Rectal smooth muscle tissue (tissue), 1 donor: ENCODE measurements around the gene WIPF3.

Source experiments
- H3K27ac ChIP-seq: one replicate; pipeline ENCODE4 v1.7.0; 2013; ENCODE audit warnings: low read depth, low read length, inconsistent platforms
- H3K27me3 ChIP-seq: one replicate; pipeline ENCODE4 v1.7.0; 2013; ENCODE audit warnings: low read length; ENCODE audit not compliant: control insufficient read depth, insufficient read depth
- H3K36me3 ChIP-seq: one replicate; pipeline ENCODE4 v1.7.0; 2013; ENCODE audit warnings: low read length; ENCODE audit not compliant: control insufficient read depth, insufficient read depth
- H3K4me1 ChIP-seq: one replicate; pipeline ENCODE4 v1.7.0; 2013; ENCODE audit warnings: low read length; ENCODE audit not compliant: control insufficient read depth, insufficient read depth
- H3K4me3 ChIP-seq: one replicate; pipeline ENCODE4 v1.7.0; 2013; ENCODE audit warnings: low read length
- H3K9ac ChIP-seq: one replicate; pipeline ENCODE4 v1.7.0; 2013; ENCODE audit warnings: low read length

WIPF3 gene

DNA sequence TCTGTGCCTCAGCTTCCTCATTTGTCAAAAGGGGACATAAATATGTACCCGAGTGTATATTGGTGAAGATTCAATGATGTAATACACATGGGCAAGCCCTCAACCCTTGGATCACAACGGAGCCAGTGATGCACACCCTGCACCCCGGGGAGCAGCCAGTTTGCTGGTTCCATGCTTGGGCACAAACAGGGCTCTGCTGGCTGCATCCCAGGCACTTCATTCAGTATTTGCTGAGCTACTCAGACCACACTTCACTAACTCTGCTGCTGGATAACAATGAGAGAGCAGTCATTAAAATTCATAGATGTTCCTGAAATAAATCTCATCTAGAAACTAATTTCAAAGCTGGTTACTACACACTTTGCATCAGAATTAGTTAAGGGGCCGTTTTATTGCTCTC lies 111.3 kb downstream of the WIPF3 start:
- no peak overlapping the region for H3K9ac ChIP-seq
- H3K27me3 ChIP-seq, result no peaks in the 10 kb centered on the region
- peaks cover 3% of the 10 kb centered on the region for H3K4me1 ChIP-seq
- H3K36me3 ChIP-seq, result no peaks in the 10 kb centered on the region
- H3K27ac ChIP-seq, result no peak overlapping the region
- H3K4me3 ChIP-seq, result no peak overlapping the region

DNA sequence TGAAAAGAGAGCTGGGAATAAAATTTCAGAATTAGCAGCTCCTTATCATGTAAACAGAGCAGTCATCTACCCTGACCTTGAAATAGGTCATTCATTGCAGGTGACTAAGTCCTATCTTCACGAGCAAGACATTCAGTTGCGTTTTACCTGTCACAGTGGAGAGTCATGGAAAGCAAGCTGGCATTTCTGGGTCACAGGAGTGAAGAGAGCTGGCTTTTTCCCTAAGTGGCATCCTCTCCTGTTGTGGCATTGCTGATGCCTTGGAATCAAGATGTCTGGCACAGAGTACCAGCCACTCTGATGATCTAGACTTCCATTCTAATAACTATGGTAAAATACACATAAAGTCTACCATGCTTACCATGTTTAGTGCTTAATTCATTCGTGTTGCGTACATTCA lies 112.5 kb downstream of the WIPF3 start:
- Histone ChIP-seq H3K4me1 (peaks cover 3% of the 10 kb centered on the region), H3K4me3 (no peak overlapping the region), H3K36me3 (peaks cover 9% of the 10 kb centered on the region), H3K27ac (no peak overlapping the region), H3K9ac (no peak overlapping the region), H3K27me3 (no peaks in the 10 kb centered on the region)

DNA sequence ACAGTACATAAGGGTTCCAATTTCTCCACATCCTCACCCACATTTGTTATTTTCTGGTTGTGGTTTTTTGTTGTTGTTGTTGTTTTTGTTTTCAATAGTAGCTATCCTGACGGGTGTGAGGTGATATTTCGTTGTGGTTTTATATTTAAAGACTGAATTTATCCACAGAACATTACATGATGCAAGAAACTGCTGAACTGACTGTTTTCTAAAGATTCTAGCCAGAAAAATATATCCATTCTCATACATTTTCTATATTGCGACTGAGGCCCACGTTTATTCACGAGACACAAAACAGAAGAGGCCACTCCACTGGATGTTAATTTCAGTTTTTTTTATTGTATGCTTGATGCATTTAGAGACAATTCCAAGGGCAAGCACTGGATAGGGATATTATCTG lies 113.5 kb downstream of the WIPF3 start:
- peaks cover 3% of the 10 kb centered on the region for H3K4me1 ChIP-seq
- no peak overlapping the region for H3K9ac ChIP-seq
- peaks cover 15% of the 10 kb centered on the region for H3K36me3 ChIP-seq
- H3K27ac ChIP-seq, result no peak overlapping the region
- no peaks in the 10 kb centered on the region for H3K27me3 ChIP-seq
- no peak overlapping the region for H3K4me3 ChIP-seq

DNA sequence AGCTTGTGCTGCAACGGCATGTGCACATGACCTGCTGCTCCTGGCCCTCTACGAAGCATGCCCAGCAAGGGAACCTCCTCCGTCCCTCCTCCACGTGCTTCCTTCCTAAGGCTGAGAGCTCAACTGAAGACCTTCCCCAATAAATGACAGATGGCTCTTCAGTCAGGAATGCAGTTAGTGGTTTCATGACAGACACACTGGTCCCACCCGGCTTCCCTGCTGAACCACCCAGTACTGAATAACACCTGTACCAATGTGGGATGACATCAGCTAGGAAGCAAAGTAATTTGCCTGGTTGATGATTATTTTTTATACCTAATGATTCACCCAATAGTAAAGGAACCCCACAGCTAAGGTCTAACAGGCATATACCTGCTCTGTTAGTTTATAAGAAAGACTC lies 114.2 kb downstream of the WIPF3 start:
- Histone ChIP-seq H3K4me3 (no peak overlapping the region), H3K9ac (no peak overlapping the region), H3K27ac (no peak overlapping the region), H3K36me3 (peaks cover 15% of the 10 kb centered on the region), H3K4me1 (peaks cover 3% of the 10 kb centered on the region), H3K27me3 (no peaks in the 10 kb centered on the region)

DNA sequence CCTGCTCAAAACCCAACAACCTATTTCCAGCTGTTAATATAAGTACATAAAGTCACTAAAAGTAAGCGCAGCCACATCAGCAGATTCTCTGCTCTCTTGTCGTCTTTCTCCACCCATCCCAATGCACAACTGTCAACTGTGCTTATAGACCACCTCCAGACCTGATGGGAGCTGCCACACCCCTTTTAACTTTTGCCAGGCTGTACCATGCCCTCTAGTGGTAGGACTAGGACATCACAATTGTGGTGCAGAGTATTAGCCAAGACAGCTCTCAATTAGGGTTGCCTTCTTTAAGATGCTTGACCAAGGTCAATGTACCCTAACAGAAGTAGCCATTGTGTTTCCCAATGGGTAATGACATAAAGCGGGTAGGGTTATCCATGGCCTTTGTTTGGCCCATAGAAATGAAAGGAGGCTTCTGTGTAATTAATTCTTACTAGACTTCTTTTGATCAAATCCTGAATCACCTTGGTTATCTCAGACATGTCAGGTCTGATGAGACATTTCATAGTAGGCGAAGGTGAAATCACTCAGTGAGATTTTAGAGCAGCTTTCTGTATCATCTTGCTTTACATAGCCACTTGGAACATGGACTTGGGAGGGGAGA lies 115.2 kb downstream of the WIPF3 start:
- Histone ChIP-seq H3K27ac (no peak overlapping the region), H3K27me3 (no peaks in the 10 kb centered on the region), H3K4me3 (no peak overlapping the region), H3K4me1 (no peaks in the 10 kb centered on the region), H3K36me3 (peaks cover 15% of the 10 kb centered on the region), H3K9ac (no peak overlapping the region)

DNA sequence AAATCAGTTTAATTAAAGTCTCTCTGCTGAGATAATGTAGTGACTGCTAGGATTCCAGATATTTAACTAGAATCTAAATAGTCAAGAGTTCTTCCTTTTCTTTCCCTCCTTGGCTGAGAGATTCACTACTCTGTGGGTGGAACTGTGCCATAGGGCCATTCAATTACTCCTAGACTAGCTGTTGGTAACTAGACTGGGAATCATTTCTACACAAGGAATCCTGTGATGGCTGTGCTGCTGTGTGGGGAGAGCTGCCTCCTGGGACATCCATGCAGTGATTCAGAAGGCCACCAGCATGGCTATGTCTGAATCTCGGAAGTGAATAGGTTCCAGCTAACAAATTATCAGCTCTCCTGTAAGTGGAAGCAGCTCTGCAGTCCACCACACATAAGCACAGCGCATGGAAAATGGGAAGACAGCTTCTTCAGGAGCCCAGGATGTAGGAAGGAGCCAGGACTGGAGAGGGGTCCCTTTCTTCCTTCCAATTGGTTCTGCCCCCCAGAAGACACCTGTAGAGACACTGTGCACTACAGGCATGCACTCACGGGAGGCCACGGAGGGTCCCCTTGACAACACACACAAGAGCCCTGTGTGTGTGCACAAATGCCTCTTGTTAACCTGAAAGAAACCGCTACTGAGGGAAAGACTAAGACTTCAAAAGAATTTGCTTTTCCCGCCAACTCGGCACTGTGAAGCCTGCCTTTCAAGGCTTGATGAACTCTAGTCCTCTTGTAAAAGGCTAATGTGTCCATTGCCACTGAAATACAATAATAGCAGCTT lies 116.8 kb downstream of the WIPF3 start:
- Histone ChIP-seq H3K4me3 (no peak overlapping the region), H3K36me3 (peaks cover 15% of the 10 kb centered on the region), H3K9ac (no peak overlapping the region), H3K4me1 (no peaks in the 10 kb centered on the region), H3K27ac (no peak overlapping the region), H3K27me3 (no peaks in the 10 kb centered on the region)

DNA sequence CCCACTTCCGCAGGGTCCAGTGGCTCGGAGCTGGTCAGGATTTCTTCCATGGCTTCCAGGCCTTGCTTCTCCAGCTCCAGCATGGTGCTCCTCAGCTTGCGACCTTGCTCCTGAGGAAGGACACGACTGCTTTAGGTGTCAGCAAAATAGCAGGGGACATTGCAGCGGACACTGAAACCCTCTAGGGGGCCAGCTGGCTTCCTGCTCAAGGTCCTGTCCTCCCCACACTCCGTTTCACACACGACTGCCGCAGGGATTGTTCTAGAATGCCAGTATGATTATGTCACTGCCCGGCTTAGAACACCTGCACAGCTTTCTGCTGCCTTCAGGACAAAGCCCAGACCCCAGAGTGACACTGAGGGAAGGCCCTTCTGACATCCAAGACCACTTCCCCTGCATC lies 117.7 kb downstream of the WIPF3 start:
- Histone ChIP-seq H3K27me3 (no peaks in the 10 kb centered on the region), H3K27ac (no peak overlapping the region), H3K4me1 (no peaks in the 10 kb centered on the region), H3K36me3 (peaks cover 15% of the 10 kb centered on the region), H3K4me3 (no peak overlapping the region), H3K9ac (no peak overlapping the region)

DNA sequence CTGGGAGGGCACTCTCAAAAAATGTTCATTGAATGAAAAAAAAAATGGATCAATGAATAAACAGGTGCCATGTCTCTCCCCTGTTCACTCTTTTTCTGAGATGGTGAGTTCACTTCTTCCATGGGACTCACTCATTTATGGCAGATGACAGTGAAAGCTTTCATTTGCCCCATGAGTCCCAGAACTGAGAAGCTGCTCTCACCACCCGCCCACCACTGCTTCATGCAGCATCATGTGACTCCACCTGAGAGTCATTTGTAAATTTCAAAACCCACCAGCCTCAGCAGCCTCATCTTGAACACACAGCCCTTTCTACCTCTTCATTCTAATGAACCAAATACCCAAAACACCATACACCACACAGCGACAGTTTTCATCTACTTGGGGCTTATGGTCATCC lies 118.4 kb downstream of the WIPF3 start:
- H3K4me3 ChIP-seq, result no peak overlapping the region
- no peaks in the 10 kb centered on the region for H3K27me3 ChIP-seq
- H3K36me3 ChIP-seq, result peaks cover 15% of the 10 kb centered on the region
- H3K4me1 ChIP-seq, result no peaks in the 10 kb centered on the region
- H3K27ac ChIP-seq, result no peak overlapping the region
- H3K9ac ChIP-seq, result no peak overlapping the region

DNA sequence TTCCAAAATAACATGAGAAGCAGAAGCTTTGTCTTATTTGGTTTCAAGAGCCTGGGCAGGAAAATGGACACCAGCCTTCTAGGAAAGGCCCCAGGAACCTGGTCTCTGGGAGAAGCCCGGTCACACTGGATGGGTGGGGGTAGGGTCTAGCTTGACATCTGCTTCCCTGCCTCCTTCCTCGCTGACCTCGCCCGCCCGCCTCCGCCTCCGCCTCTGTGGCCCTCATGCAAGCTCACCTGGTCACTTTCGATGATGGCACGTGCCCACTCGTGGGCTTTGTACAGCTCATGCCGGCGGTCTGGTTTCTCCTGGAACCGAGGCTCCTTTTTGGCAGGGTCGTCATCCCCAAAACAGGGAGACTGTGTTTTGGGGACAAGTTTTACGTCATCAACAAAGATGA lies 119.9 kb downstream of the WIPF3 start:
- Histone ChIP-seq H3K4me1 (no peaks in the 10 kb centered on the region), H3K36me3 (peaks cover 15% of the 10 kb centered on the region), H3K4me3 (no peak overlapping the region), H3K27ac (no peak overlapping the region), H3K9ac (no peak overlapping the region), H3K27me3 (no peaks in the 10 kb centered on the region)

DNA sequence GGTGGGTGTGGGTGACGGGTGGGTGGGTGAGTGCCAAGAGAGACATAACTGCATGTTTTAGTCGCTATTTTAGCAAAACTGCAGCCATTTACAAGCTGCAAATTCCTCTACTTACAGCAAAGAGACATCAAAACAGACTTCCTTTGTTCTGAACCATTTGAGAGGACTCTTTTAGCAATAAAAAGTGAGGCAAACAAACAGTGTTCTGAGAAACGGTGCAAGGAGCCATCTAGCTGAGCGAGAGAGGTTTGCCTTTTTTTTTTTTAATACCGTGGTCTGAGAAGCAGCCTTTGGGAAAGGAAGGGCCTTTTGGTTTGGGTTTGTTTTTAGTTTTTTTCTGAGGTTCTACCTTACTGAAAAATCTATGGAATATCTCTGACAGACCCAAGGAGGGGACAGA lies 120.4 kb downstream of the WIPF3 start:
- Histone ChIP-seq H3K27me3 (no peaks in the 10 kb centered on the region), H3K4me1 (no peaks in the 10 kb centered on the region), H3K27ac (no peak overlapping the region), H3K4me3 (no peak overlapping the region), H3K9ac (no peak overlapping the region), H3K36me3 (peaks cover 15% of the 10 kb centered on the region)

DNA sequence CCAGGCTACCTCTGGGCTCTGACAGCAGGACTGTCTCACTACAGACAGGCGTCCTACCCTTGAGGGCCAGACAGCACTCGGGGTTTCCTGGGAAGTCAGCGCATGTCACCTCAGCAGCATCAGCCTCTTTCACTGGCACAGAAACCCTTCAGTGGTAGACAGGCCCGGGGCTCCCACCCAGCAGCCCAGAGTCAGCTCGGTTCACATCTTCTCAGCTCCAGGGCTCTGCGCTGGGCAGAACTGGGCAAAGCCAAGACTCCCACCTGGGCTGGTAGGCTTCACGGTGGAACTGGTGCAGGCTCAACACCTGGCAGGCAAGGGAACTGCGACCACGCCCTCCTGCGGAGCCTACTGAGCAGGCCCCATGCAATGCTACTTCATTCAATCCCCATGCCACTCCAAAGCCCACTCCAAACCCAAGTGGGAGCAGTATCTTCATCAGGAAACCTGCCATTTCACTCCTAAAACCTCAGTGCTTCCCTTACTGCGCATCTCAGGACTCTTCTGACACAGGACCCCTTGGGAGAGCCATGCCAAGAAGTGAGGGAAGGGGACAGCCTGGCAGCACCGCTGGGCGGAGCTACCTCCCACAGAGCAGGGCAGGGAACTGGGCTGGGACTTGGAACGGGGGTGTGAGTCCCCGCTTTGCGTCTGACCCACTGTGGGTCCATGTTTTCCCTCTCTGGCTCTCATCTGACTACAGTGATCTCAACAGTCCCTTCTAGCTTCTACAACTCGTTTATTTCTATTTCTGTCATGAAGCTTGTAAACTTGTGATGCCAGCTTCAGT lies 122.9 kb downstream of the WIPF3 start:
- no peak overlapping the region for H3K4me3 ChIP-seq
- no peaks in the 10 kb centered on the region for H3K4me1 ChIP-seq
- H3K27me3 ChIP-seq, result no peaks in the 10 kb centered on the region
- H3K27ac ChIP-seq, result no peak overlapping the region
- peaks cover 8% of the 10 kb centered on the region for H3K36me3 ChIP-seq
- no peak overlapping the region for H3K9ac ChIP-seq

DNA sequence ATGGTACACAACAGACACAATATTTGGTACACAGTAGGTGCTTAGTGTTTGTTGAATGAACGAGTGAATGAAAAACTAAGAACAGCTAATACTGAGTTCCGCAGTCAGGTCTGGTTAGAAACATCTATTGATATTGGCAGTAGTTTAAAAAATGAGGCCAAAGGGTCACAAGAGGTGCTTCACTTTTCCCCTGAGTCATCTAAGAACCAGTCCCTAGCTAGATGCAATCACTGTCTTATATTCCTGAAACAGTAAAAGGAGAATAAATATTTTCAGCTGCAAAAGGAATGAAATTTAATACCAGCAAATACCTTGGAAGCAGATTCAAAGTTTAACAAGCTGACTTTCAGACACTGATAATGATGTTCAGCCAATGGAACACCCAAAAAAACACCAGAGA lies 128.8 kb downstream of the WIPF3 start:
- Histone ChIP-seq H3K27me3 (no peaks in the 10 kb centered on the region), H3K36me3 (peaks cover 8% of the 10 kb centered on the region), H3K4me1 (no peaks in the 10 kb centered on the region), H3K27ac (no peak overlapping the region), H3K9ac (no peak overlapping the region), H3K4me3 (no peak overlapping the region)
